Vagina (tissue), 2 donors: Measurements from ENCODE around the gene RPL36.

Experiments
- CTCF ChIP-seq, 3 experiments: fragments of 450-650 bp in 2 of 3; fragments of 200-600 bp in 1 of 3; sonication (generic) in 1 of 3; IDR thresholded peaks; one replicate each; pipeline ENCODE4 v1.5.1; 2017 to 2019; ENCODE audit warnings: antibody characterized with exemption in 3 of 3, mild to moderate bottlenecking in 2 of 3, moderate library complexity in 2 of 3
- POLR2A ChIP-seq, 2 donors: fragments of 450-650 bp; IDR thresholded peaks; one replicate each; pipeline ENCODE4 v1.6.1; 2017; ENCODE audit warnings: antibody characterized with exemption in 2 of 2, mild to moderate bottlenecking in 2 of 2, moderate library complexity in 2 of 2
- POLR2AphosphoS5 ChIP-seq, 2 donors: sonication (generic); formaldehyde crosslinking; IDR thresholded peaks; one replicate each; pipeline ENCODE4 v1.9.0; 2017; ENCODE audit warnings: antibody characterized with exemption in 2 of 2, mild to moderate bottlenecking in 2 of 2, low read depth in 1 of 2; ENCODE audit not compliant: insufficient read depth in 1 of 2

- no peak for TF ChIP-seq POLR2A (IDR thresholded peaks at IDR 0.05)
- TF ChIP-seq CTCF (IDR thresholded peaks at IDR 0.05), result no peak
- no peak for TF ChIP-seq POLR2AphosphoS5 (IDR thresholded peaks at IDR 0.05; ENCODE audit: insufficient read depth in 1 of 2, low read depth in 1 of 2)
Observed at GRCh38 chr19:5697022-5697889, 7.2 kb downstream of the RPL36 start.
